Esophagus (tissue), 2 donors: ENCODE data around the gene PPL. TPM values are rescaled to one million over a fixed set of nuclear protein-coding genes. Genes with fewer than 3 reads are reported as not detected.

Experiments
- H3K27ac ChIP-seq, 2 donors: one replicate each; pipeline ENCODE4 v1.5.1; 2013; ENCODE audit warnings: low read depth in 2 of 2, mild to moderate bottlenecking in 2 of 2, inconsistent platforms in 1 of 2, low read length in 1 of 2, moderate library complexity in 1 of 2
- H3K27me3 ChIP-seq, 2 donors: one replicate each; pipeline ENCODE4 v1.6.1; 2013; ENCODE audit warnings: low read length in 2 of 2, control low read depth in 1 of 2, mild to moderate bottlenecking in 1 of 2; ENCODE audit not compliant: insufficient read depth in 2 of 2, control insufficient read depth in 1 of 2
- H3K36me3 ChIP-seq, 2 donors: one replicate each; pipeline ENCODE4 v1.6.1; 2013; ENCODE audit warnings: low read length in 1 of 2; ENCODE audit not compliant: control insufficient read depth in 2 of 2, insufficient read depth in 2 of 2
- H3K4me1 ChIP-seq, 2 donors: one replicate each; pipeline ENCODE4 v1.6.1; 2013; ENCODE audit warnings: low read length in 1 of 2; ENCODE audit not compliant: control insufficient read depth in 2 of 2, insufficient read depth in 2 of 2
- H3K4me3 ChIP-seq, 2 donors: one replicate each; pipeline ENCODE4 v1.5.1; 2013; ENCODE audit warnings: low read length in 2 of 2, mild to moderate bottlenecking in 2 of 2, low read depth in 1 of 2, moderate library complexity in 1 of 2
- H3K9me3 ChIP-seq, 2 donors: one replicate each; pipeline ENCODE4 v1.6.1; 2013; ENCODE audit warnings: mild to moderate bottlenecking in 2 of 2, low read depth in 1 of 2, low read length in 1 of 2, moderate library complexity in 1 of 2; ENCODE audit not compliant: control insufficient read depth in 2 of 2, insufficient read depth in 1 of 2
- WGBS, 2 donors: extraction: QIAGEN DNeasy Blood & Tissue Kit; methylation state at CpG; one replicate each; pipeline ENCODE4 v1.1.7; 2013; 5-methylcytosine and 5-hydroxymethylcytosine counted together
- polyA plus RNA-seq, 2 donors: library from polyadenylated mRNA; stranded (reverse); fragments of 200-250 nt; gene quantifications; one replicate each; pipeline ENCODE4 v1.2.3, GENCODE V29; 2013
- donor health status: healthy with polysubstance abuse.
- donor health status: Bipolar disorder and iron deficiency.

The PPL gene
- polyA plus RNA-seq, 2 donors: 561 to 739 TPM

DNA sequence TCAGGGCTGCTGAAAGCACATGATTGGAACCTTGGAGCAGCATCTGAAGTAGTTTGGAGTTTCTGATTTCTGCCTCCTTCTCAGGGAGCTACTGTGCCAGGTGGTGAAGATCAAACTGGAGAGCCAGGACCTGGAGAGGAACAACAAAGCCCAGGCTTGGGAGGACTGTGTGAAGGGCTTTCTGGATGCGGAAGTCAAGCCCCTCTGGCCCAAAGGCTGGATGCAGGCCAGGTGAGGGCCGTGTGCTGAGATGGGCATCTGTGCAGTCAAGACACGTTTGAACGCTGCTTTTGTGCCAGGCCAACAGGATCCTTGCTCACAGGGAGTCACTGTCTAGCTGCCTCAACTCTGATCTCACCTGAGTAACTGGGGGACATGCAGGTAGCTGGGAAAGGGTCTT is 65.9 kb downstream of the PPL start:
- H3K27ac ChIP-seq: no peak overlapping the region
- H3K4me1 ChIP-seq: peaks cover 0 to 5% of the 10 kb centered on the region in 2 donors
- H3K4me3 ChIP-seq: no peak overlapping the region
- peaks cover 21 to 40% of the 10 kb centered on the region in 2 donors for H3K36me3 ChIP-seq
- 79 to 95% methylated on average over 4 of the region's 4 CpGs for WGBS, 2 donors
- H3K27me3 ChIP-seq: no peaks in the 10 kb centered on the region
- H3K9me3 ChIP-seq: no peaks in the 10 kb centered on the region

DNA sequence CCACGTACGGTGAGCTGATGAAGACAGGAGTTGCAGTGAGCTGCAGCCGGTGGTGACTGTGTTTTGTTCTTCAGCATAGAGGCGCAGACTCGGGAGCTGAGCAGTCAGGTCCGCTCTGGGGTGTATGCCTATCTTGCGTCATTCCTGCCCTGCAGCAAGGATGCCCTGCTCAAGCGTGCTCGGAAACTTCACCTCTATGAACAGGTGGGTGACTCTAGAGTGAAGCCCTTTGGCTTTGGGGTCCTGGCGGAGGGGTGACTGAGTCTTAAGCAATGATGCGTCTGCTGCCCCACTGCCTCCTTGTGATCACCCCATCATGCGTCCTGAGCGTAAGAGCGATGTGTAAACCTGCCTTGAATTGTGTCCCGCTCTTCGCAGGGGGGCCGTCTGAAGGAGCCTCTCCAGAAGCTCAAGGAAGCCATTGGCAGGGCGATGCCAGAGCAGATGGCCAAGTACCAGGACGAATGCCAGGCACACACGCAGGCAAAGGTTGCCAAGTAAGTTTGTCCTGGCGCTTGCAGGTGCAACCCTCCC is 66.7 kb downstream of the PPL start:
- H3K27ac ChIP-seq: peak overlapping the region in 1 of 2 donors; percentile 23
- H3K9me3 ChIP-seq: no peaks in the 10 kb centered on the region
- H3K27me3 ChIP-seq: no peaks in the 10 kb centered on the region
- 69 to 70% methylated on average over 21 of the region's 21 CpGs for WGBS, 2 donors
- H3K4me3 ChIP-seq: no peak overlapping the region
- peaks cover 17 to 35% of the 10 kb centered on the region in 2 donors for H3K36me3 ChIP-seq
- H3K4me1 ChIP-seq: peaks cover 0 to 5% of the 10 kb centered on the region in 2 donors

DNA sequence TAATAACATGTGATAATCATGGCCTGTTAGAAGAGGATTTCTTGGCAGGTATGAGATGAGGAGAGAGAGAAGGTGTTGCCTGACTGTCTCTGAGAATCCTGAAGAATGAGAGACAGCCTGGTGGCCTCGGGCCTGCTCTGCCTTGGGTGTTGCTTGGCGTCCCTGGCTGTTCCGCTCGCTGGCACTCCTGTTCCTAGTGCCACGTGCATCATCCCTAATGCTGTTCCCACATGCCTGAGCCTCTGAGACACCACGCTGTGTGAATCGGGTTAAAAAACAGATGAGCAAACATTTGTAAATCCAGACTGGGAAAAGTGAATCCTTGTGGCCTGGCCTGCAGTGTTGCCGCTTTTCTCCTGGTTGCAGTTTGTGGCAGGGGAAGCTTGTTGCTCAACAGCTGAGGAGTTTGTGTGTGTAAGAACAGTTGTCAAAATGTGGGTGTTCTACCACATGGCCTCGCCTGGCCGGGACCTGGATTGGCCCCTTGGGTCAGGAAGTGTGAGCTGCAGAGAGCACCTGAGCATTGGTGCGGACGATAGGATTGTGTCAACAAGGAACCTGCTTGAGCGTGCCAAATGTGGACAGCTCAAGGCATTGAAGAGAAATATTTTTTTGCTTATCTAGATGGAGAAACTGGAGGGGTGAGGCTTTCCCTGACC is 67.7 kb downstream of the PPL start:
- Histone ChIP-seq H3K4me3 (no peak overlapping the region), H3K36me3 (peaks cover 8 to 28% of the 10 kb centered on the region in 2 donors), H3K9me3 (no peaks in the 10 kb centered on the region), H3K27ac (peak overlapping the region in 1 of 2 donors; percentile 45), H3K27me3 (no peaks in the 10 kb centered on the region), H3K4me1 (peaks cover 0 to 5% of the 10 kb centered on the region in 2 donors)
- 51 to 52% methylated on average over 13 of the region's 13 CpGs for WGBS, 2 donors

DNA sequence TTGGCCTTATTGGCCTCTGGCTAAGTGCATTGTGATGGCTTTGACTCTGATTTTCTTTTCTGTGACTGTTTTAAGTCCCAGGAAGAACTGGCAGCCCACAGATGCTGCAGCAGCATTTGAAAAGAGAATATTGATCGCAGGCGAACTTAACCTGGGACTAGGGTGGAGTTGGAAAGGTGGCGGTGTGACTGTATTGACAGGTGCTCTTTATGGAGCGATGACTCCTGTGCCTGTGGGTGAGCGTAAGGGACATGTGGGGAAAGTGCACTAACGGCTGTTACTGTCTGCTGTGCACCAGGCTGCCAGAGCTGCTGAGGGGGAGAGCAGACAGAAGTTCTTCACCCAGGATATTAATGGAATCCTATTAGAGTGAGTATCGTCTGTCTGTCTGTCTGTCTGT is 68.4 kb downstream of the PPL start:
- 81 to 93% methylated on average over 7 of the region's 7 CpGs for WGBS, 2 donors

DNA sequence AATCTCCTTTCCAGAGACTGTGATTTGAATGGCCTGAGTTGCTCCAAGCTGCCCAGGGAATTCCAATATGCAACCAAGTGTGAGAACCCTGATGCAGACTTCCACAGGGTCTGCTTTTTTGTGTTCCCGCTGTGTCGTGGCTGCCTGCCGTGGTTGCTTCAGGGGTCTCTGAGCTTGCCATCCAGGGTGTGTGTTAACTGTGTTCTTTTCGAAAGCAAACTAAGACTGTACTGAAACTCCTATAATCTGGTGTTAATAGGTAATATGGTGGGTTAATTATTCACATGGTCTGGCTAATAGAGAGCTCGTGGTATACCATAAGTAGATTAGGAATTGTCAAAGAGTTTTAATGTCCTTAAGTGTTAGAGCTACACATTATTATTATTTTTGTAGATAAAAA is 68.9 kb downstream of the PPL start:
- Histone ChIP-seq H3K27me3 (no peaks in the 10 kb centered on the region), H3K36me3 (peaks cover 0 to 22% of the 10 kb centered on the region in 2 donors), H3K9me3 (no peaks in the 10 kb centered on the region), H3K27ac (no peak overlapping the region), H3K4me3 (no peak overlapping the region), H3K4me1 (peaks cover 0 to 5% of the 10 kb centered on the region in 2 donors)
- 76 to 94% methylated on average over 5 of the region's 5 CpGs for WGBS, 2 donors

More for the DNA sequence above, 68.4 kb downstream of the PPL start:
- no peaks in the 10 kb centered on the region for H3K27me3 ChIP-seq
- H3K4me3 ChIP-seq: no peak overlapping the region
- H3K9me3 ChIP-seq: no peaks in the 10 kb centered on the region
- no peak overlapping the region for H3K27ac ChIP-seq
- H3K36me3 ChIP-seq: peaks cover 4 to 27% of the 10 kb centered on the region in 2 donors
- peaks cover 0 to 5% of the 10 kb centered on the region in 2 donors for H3K4me1 ChIP-seq

DNA sequence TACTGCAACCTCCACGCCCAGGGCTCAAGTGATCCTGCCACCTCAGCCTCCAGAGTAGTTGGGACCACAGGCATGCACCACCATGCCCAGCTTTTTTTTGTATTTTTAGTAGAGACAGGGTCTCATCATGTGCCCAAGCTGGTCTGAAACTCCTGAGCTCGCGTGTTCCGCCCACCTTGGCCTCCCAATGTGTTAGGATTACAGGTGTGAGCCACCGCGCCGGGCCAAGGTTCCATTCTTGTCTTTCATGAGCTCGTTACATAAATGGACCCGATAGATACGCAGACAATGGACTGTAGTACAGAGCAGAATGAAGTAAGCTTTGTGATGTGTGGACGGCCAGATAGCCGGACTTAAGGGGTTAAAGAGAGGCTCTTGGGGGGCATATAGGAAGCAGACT is 70.4 kb downstream of the PPL start:
- 95 to 98% methylated on average over 12 of the region's 12 CpGs for WGBS, 2 donors
- no peak overlapping the region for H3K27ac ChIP-seq
- H3K4me1 ChIP-seq: peaks cover 0 to 7% of the 10 kb centered on the region in 2 donors
- no peaks in the 10 kb centered on the region for H3K9me3 ChIP-seq
- no peaks in the 10 kb centered on the region for H3K27me3 ChIP-seq
- H3K4me3 ChIP-seq: no peak overlapping the region
- peaks cover 3 to 18% of the 10 kb centered on the region in 2 donors for H3K36me3 ChIP-seq

DNA sequence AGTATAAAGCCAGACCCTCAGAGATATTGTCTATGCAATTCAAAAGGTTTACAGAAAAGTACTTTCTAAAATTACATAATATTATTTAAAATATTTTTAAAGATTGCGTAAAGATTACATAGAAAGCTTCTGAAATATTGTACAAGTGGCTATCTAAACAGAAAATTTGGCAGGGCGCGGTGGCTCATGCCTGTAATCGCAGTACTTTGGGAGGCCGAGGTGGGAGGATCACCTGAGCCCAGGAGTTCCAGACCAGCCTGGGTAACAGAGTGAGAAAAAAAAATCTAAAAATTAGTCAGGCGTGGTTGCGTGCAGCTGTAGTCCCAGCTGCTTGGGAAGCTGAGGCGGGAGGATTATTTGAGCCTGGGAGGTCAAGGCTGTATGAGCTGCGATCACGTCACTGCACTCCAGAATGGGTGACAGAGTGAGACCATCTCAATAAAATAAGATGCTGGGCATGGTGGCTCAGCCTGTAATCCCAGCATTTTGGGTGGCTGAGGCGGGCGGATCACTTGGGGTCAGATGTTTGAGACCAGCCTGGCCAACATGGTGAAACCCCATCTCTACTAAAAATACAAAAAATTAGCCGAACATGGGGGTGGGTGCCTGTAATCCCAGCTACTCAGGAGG is 71.6 kb downstream of the PPL start:
- H3K9me3 ChIP-seq: no peaks in the 10 kb centered on the region
- 96 to 97% methylated on average over 13 of the region's 13 CpGs for WGBS, 2 donors
- H3K36me3 ChIP-seq: peaks cover 12 to 16% of the 10 kb centered on the region in 2 donors
- H3K4me1 ChIP-seq: peaks cover 0 to 7% of the 10 kb centered on the region in 2 donors
- no peaks in the 10 kb centered on the region for H3K27me3 ChIP-seq
- H3K4me3 ChIP-seq: no peak overlapping the region
- H3K27ac ChIP-seq: no peak overlapping the region

DNA sequence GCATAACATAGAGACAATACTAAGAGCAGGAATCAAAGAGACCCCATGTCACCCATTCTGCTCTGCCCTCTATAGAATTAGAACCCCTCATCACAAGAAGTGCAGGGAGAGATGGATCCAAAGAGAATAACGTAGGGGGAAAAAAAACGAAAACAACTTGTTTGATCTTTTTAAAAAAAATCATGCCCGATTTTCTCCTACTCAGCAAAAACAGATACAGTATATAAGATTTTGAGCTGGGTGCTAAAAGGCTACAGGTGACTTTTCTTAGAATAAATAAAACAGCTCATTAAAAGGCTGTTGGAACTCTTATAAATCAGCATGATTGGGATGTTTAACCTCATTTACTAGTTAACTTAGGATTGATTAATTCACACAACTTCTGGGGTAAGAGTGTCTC is 72.2 kb downstream of the PPL start:
- Histone ChIP-seq H3K36me3 (peaks cover 18 to 20% of the 10 kb centered on the region in 2 donors), H3K27ac (no peak overlapping the region)

DNA sequence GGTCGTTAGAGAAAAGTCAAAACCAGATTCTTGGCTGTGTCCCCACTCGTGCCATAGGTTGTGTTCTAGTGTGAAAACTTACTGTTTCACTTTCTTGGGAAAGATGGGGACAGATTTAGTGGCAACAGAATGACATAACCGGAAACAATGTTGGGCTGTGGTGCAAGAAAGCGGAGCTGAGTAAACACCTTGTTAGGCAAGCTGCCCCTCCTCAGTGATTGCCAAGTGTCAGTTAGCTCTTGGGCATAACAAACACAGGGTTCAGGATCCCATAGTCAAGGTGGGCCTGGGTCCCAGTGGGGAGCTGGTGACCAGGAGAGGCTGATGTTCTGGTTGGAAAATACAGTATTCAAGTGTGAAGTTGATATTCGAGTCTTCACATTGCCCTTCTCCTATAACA is 74.3 kb downstream of the PPL start:
- WGBS, 2 donors: 66 to 73% methylated on average over 5 of the region's 5 CpGs
- no peak overlapping the region for H3K27ac ChIP-seq

More for the DNA sequence above, 72.2 kb downstream of the PPL start:
- 83% methylated on average over 3 of the region's 3 CpGs for WGBS, 2 donors
- Histone ChIP-seq H3K4me1 (peaks cover 0 to 2% of the 10 kb centered on the region in 2 donors), H3K27me3 (no peaks in the 10 kb centered on the region), H3K4me3 (no peak overlapping the region), H3K9me3 (no peaks in the 10 kb centered on the region)

More for the DNA sequence above, 74.3 kb downstream of the PPL start:
- no peaks in the 10 kb centered on the region for H3K27me3 ChIP-seq
- H3K4me1 ChIP-seq: peaks cover 0 to 2% of the 10 kb centered on the region in 2 donors
- no peaks in the 10 kb centered on the region for H3K9me3 ChIP-seq
- peaks cover 24 to 25% of the 10 kb centered on the region in 2 donors for H3K36me3 ChIP-seq
- no peak overlapping the region for H3K4me3 ChIP-seq
